Astrocyte (in vitro differentiated cells and primary cell): ENCODE measurements around the gene ADSS1.

ENCODE experiments used
- EZH2 ChIP-seq: IDR thresholded peaks from 2 replicates; pipeline ENCODE4 v1.6.1; 2012; ENCODE audit warnings: mild to moderate bottlenecking, low read length, inconsistent platforms; ENCODE audit not compliant: insufficient read depth
- TF ChIP-seq, protein P1 (sequence below): IDR thresholded peaks from 2 replicates; pipeline ENCODE4 v1.5.1; 2011; ENCODE audit warnings: low read depth, mild to moderate bottlenecking, inconsistent platforms, low read length, moderate library complexity; ENCODE audit not compliant: insufficient read depth

DNA sequence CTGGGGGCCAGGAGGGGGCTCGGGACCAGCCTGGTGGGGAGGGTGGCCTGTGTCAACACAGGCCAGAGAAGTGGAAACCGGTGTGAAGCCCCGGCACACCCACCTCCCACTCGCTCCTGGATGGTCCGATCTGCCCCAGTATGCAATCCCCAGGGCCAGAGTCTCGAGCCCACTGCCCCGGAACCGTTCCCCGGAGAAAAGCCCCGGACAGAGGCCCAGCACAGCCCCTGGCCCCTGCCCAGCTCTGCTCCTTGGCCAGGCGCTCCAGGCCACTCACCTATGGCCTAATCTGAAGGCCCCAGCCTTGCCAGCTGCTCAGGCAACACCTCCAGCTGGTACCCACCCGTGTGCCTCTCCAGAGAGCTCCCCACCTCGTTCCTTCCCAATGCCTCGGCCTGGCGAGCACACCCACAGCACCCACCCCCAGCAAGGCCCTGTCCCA, 53.8 kb downstream of the ADSS1 start:
- TF ChIP-seq, protein P1, sequence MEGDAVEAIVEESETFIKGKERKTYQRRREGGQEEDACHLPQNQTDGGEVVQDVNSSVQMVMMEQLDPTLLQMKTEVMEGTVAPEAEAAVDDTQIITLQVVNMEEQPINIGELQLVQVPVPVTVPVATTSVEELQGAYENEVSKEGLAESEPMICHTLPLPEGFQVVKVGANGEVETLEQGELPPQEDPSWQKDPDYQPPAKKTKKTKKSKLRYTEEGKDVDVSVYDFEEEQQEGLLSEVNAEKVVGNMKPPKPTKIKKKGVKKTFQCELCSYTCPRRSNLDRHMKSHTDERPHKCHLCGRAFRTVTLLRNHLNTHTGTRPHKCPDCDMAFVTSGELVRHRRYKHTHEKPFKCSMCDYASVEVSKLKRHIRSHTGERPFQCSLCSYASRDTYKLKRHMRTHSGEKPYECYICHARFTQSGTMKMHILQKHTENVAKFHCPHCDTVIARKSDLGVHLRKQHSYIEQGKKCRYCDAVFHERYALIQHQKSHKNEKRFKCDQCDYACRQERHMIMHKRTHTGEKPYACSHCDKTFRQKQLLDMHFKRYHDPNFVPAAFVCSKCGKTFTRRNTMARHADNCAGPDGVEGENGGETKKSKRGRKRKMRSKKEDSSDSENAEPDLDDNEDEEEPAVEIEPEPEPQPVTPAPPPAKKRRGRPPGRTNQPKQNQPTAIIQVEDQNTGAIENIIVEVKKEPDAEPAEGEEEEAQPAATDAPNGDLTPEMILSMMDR, result no peak
- no peak for TF ChIP-seq EZH2
